Thyroid gland (tissue), 4 donors: ENCODE results near the gene NAALADL2.

ENCODE experiments used
- POLR2A ChIP-seq, 2 donors: fragments of 450-650 bp; IDR thresholded peaks; one replicate each; pipeline ENCODE4 v1.6.1; 2017; ENCODE audit warnings: antibody characterized with exemption in 2 of 2, mild to moderate bottlenecking in 2 of 2, moderate library complexity in 1 of 2
- TF ChIP-seq, protein P1 (sequence below), 6 experiments: fragments of 200-600 bp in 3 of 6; fragments of 450-650 bp in 3 of 6; sonication (generic) in 3 of 6; IDR thresholded peaks; one replicate each; pipeline ENCODE4 v1.5.1; 2016 to 2019; ENCODE audit warnings: antibody characterized with exemption in 6 of 6, mild to moderate bottlenecking in 2 of 6, inconsistent platforms in 1 of 6, moderate library complexity in 1 of 6

GRCh38 chr3:175591375-175591774, 732.2 kb downstream of the NAALADL2 start:
- TF ChIP-seq, protein P1, sequence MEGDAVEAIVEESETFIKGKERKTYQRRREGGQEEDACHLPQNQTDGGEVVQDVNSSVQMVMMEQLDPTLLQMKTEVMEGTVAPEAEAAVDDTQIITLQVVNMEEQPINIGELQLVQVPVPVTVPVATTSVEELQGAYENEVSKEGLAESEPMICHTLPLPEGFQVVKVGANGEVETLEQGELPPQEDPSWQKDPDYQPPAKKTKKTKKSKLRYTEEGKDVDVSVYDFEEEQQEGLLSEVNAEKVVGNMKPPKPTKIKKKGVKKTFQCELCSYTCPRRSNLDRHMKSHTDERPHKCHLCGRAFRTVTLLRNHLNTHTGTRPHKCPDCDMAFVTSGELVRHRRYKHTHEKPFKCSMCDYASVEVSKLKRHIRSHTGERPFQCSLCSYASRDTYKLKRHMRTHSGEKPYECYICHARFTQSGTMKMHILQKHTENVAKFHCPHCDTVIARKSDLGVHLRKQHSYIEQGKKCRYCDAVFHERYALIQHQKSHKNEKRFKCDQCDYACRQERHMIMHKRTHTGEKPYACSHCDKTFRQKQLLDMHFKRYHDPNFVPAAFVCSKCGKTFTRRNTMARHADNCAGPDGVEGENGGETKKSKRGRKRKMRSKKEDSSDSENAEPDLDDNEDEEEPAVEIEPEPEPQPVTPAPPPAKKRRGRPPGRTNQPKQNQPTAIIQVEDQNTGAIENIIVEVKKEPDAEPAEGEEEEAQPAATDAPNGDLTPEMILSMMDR (IDR thresholded peaks at IDR 0.05), result no peak
- TF ChIP-seq POLR2A (IDR thresholded peaks at IDR 0.05), result no peak
